GM04504 (cell line): Measurements from ENCODE around the gene VWA5A.
A peak's percentile ranks its signal among the peaks of the same experiment; 100 is the strongest.

Experiments
- DNase-seq: peaks from one replicate; pipeline ENCODE4 v3.0.0-alpha.2; 2012; ENCODE audit warnings: low read depth

The VWA5A gene, protein sequence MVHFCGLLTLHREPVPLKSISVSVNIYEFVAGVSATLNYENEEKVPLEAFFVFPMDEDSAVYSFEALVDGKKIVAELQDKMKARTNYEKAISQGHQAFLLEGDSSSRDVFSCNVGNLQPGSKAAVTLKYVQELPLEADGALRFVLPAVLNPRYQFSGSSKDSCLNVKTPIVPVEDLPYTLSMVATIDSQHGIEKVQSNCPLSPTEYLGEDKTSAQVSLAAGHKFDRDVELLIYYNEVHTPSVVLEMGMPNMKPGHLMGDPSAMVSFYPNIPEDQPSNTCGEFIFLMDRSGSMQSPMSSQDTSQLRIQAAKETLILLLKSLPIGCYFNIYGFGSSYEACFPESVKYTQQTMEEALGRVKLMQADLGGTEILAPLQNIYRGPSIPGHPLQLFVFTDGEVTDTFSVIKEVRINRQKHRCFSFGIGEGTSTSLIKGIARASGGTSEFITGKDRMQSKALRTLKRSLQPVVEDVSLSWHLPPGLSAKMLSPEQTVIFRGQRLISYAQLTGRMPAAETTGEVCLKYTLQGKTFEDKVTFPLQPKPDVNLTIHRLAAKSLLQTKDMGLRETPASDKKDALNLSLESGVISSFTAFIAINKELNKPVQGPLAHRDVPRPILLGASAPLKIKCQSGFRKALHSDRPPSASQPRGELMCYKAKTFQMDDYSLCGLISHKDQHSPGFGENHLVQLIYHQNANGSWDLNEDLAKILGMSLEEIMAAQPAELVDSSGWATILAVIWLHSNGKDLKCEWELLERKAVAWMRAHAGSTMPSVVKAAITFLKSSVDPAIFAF

DNA sequence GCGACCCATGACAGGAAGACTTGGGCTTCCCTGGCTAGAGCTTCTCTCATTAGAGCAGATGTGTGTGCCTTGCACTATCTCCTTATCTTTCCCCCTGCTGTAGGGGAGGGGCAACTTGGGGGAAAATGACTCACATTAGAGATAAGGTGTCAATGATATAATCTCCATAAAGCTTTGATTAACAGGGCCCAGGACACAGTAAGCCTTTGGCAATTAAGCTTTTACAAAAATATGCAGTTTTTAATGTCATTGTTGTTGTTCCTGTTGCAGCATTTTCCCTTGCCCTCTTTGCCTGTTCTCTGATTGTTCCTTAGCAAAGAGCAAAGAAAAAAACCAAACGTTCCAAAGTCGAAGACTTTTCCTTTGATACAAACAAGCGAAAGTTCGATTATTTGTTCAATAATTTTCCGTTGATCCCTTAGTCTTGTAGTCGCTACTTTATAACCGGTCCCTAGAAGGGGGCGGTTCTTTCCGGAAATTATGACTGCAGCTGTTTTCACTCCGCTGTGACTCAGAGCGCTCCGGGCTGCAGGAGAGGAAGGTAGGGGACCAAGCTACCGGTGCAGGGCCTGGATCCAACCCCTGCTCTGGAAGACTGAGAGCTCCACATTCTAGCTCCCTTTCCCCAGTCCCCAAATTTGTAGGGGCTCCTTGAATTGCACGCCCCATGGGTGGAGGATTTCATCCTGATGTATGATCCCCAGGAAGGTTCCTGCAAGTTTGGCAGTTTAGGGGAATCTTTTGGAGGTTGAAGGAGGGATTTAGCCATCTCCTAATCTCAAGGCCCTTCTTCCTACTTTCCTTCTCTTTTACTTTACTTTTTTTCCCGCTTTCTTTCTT, at the start of gene VWA5A:
TSS of gene VWA5A (plus strand) at position 509 of the 840 bp plus-strand sequence. CDS start 2,062 bp downstream, outside the sequence.
- DNase-seq: peak; percentile 63

DNA sequence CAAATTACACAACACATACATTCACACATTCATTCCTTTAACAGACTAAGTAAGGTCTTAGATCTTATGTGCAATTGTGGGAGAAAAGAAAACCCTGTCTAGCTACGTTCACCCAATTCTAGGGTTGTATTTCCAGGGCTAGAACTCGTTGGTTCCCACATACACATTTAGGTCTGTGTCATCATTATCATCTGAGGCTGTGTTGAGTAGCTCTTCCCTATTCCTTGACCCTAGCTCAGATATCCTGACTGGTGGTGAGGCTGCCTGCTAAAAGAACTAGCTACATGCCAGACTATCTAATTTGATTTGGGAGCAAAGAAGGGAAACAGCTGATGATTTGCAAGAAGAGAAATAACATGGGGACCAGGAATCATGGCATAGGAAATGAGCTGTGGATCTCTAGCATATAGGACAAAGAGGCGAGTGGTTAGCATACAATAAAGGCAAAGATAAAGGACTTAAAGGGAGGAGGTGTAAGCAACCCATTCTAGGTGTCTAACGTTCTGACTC, 46.6 kb upstream of the VWA5A start:
- no peak for DNase-seq

DNA sequence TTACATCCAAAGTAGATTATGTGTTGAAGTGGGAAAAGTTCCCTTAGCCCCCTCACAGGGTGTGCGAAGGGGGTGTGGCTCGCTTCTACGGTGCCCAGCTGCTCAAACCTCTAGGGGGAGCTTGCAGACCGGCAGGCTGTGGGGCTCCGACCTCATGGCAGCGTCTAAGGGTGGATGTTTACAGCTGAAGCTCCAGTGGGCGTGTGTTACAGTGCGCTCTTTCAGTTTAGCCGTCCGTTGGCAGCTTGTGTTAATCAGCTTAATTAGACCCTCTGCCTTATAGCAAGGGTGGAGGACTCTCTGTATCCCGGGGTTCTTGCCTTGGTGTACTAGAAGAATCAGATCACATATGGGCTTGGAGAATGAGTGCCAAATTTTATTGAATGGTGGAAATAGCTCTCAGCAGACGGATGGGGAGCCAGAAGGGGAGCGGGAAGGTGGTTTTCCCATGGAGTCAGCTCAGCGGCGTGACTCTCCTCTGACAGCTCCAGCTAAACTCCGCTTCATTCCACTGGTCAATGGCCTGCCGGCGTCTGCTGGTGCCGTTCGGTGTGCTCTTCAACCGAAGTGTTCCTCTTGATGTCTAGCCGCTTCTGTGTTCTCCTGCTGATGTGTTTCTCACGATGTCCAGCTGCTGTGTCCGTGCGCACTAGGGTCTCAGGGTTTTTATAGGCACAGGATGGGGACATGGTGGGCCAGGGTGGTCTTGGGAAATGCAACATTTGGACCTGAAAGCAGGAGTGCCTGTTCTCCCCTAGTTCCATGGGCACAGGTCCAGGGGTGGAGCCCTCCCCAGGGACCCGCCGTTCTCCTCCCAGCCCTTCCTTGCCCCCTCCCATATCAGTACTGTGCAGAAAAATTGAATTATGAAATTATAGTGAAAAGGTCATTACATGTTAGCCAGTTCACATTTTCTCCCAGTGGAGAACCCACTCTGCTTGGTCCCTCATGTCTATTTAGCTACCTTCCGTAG, 45.5 kb upstream of the VWA5A start:
- peak; percentile 13 for DNase-seq

DNA sequence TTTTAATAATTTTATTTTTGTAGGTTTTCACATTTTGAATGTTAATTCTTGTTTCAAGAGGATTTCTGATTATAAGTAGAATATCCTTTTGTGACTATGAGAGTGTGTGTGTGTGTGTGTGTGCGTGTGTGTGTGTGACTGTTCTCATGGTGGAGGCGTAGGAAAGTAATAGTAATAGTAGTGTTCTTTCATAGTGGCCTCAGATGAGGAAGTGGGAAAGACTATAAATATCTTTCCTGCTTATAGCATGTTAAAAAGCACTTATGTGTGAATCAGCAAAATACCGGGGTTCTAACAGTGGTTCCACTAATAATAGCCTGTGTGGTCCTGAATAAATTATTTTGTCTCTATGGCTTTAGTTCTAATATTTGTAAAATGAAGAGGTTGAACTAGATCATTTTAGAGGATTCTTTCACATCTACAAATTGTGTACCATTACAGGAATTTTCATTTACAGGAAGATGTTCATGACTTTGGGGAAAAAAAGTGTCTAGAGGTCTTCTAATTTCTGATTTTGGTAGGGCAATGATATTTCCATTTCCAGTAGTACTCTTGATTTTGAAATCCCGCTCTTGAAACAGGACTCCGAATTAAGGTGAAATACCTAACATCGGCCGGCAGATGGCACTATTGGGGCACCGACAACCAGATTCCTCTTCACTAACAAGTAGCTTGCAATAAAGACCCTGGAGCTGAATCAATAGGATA, 44.2 kb upstream of the VWA5A start:
- peak; percentile 31 for DNase-seq

DNA sequence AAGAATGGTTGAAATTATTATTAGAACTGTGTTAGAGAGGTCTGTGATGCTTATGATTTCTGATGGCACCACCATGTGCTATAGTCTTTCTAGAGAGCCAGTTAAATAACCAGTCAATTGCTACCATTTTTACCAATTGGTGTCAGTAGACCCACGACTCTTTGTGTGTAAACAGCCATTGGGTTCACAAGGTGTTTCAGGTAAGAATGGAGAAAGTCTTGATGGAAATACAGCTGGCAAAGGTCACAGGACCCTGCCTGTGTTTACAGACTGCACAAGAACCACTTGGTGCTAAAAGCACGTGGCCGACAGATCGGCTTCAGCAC, 43.7 kb upstream of the VWA5A start:
- DNase-seq: no peak

DNA sequence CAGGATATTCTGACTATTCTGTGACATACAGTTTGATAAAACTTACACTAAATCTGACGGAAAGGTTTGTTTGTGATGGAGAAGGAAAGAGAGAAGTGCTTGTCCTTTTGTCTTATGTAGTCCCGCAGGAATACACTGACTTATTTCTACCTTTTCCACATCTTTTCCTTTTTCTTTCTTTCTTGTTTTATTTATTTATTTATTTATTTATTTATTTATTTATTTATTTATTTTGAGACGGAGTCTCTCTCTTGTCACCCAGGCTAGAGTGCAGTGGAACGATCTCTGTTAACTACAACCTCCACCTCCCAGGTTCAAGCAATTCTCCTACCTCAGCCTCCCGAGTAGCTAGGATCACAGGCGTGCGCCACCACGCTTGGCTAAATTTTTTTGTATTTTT, 43.1 kb upstream of the VWA5A start:
- no peak for DNase-seq

DNA sequence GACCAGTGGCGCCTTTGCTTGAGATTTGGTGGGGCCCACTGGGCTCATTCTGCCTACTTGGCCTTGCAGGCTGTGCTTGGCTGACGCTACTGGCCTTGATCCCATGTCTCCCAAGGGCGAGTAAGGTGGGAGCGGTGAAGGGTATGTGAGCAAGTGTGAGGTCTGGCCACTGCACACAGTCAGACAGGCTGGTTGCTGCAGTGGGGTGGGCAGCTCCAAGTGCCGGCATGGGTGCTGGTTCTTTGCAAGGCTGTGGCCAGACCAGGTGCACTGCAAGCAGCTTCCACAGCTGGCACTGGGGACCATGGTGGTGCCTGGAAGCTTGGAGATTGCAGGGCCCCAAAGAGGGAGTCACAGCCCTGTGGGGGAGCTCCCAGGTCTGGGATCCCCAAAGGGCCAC, 40.7 kb upstream of the VWA5A start:
- DNase-seq: no peak

DNA sequence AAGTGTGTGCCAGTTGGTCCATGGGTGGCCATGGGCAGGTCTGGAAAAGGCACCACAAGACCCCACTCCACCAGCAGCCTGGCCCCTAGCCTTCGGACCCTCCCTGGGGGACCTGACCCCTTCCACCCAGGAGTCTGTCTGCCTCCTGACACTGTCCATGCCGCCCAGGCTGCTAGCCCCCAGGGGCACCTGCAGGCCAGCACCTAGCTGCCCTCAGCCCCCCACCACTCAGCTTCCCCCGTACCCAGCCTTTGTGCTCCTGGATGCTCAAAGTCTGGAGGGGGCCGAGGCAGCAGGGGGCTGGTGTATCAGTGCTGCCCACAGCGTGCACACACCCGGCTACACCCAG, 39.8 kb upstream of the VWA5A start:
- DNase-seq: no peak

DNA sequence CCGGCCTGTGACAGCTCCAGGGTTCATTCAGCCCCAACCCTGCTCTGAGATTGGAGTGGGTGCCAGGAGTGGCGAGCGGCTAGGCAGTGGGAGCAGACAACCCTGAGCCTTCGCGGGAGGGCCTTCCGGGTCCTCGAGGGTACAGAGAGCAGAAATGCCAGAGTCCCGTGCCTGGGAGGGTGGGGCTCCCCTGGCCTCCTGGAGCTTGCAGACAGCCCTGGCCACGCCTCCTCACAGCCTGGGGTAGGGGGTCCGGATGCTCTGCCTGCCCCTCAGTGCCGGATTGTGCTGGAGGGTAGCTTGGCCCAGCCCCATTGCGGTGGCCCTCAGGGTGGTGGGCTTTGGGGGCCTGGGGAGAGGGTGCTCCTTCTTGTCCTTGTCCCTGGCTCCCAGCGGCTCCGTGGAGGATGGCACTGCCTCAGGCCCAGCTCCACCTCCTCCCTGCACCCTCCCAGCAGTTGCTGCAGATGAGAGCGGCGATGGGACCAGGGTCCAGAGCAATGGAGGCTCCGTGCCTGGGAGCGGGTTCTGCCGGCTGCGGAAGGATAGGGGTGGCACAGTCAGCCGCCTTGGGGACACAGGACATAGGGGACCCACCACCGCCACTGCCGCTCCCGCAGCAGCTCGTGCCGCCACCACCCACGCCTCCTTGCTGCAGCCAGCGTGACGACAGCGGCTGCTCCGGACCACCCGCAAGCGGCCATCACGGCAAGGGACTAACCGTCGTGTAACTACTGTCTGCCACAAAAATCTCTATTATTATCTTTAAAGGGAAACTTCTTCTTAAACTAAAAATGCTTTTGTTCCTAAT, 39.2 kb upstream of the VWA5A start:
- no peak for DNase-seq

DNA sequence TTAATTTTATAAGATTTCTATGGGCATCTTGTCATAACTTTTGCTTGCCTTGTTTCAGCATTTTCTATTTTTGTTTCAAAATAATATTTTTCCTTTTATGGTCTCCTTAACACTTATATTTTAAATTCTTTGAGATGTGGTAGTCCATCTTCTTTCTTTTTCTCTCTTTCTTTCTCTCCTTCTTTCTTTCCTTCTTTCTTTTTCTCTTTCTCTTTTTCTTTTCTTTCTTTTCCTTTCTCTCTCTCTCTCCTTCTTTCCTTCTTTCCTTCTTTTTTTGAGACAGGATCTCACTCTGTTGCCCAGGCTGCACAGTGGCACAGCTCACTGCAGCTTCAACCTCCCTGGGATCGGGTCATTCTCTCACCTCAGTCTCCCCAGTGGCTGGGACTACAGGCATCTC, 38.0 kb upstream of the VWA5A start:
- no peak for DNase-seq

DNA sequence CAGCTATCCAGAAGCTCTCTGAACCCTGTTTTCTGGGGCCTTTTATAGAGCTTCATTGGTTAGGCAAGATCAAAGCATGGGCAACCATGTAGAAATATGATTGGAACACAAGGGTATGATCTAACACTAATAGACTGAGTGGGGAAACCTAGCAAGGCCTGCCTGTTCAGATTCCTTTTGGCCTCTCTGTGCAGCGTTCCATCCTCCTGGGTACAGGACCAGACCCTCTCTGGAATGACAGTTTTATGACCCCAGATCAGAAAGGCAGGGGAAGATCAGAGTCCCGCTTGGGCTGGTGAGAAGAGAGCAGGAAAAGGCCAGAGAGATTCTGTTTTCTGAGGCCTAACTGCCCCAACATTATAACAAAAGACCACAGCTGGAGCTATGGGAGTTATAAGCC, 36.7 kb upstream of the VWA5A start:
- no peak for DNase-seq

DNA sequence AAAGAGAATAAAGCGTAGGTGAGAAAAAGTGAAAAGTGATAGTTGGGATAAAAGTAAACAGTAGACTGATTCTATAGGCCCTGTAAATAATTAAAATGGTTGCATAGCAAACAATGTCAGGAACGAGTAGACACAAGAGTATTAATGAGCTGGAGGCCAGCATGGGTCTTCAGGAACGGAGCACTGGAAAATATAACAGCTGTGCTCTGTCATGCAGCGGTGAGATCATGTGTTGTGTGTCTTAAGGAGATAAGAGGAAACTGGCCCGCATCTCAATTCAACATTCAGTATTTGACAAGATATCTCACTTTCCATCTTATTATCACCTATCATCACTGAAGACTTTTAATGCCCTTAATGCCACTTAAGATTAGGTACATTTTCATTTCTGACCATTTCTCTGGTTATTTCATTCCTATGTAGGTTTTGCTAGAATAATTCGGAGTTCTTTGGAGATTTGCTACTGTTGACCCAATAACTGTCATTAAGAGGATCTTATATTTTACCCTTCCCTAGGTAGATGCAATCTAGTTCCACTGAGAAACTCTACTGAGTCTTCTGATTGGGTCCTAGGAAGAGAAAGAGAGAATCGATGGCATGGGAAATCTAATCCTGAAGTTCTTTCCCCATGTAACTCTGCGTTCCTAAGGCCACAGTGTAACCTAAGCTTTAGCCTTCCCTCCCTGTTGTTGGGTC, 35.5 kb upstream of the VWA5A start:
- no peak for DNase-seq

DNA sequence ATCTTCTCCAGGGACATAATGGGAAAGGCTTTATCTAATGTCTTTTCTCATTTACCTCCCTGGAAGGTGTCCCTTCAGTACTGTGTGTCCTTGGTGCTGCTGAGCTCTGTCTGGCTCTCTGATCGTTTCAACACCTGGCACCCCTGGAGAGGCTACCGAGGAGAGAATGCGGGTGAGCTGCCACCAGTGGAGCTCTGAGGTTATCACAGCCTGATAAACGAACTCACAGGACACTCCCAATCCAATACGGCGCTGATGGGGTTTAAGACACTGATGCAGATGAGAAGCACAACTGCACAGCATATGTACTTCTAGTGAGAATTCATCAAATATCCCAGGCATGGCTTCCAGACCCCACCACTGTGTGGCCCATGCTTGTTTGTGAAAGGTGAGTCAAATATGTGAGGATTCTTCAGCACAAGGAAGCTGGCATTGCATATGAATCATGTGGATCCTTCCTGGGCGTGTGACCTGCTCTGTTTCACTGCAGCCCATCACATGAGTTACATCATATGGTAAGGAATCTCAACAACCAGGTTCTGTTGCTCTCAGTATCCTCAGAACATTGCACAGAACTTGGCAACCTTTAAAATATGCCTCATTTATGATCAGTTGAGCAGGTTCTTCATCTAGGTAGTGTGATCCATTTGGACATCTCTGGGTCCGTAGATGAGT, 34.8 kb upstream of the VWA5A start:
- no peak for DNase-seq

DNA sequence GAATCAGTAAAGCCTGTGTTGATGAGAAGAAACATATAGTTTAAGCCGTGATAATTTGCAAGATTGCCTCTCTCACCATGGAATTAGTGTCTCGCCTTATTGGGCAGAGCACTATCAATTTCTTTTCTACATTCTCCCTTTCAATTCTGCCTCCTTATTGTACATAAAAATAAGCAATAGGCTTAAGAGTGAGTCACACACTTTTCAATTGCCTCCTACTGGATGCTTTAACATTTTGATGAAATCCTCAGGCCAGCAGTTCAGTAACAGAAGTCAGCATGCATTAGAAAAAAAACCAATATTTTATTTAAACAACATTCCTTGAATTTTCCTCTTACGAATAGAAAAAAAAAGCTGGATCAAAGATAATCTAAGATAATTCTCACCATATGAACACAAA, 33.8 kb upstream of the VWA5A start:
- no peak for DNase-seq

DNA sequence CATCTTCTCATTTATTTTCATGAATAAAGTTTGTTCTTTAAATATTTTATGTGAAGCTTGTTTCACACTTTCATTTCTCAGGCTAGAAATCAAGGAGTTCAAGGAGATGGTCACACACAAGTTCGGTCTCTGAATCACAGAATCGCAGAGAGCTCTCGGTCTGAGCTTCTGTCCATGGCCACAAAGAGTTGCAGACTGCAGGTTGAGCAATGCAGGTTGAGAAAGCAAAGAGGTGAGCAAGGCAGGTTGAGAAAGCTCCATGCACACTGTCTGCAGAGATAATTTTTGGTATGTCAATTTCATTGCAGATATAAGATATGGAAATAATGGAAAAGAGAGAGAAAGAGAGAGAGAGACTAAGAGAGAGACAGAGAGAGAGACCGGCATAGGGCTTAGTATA, 32.9 kb upstream of the VWA5A start:
- DNase-seq: no peak

DNA sequence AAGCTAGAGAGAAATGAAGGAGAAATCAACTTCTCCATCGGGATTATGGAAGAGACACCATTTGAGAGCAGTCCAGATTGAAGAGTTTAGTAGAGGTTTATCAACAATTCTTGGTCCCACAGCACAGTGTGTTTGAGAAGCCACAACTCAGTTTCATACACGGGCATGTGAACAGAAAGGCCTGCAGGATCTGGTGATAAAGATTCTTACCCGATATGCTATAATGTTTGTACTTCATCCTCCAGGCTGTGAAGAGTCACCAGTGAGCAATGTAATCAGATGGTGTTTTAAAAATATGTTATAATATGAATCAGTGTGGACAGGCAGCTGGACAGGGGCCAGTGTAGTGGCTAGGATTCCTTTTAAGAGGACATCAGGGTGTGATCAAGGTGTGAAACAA, 29.7 kb upstream of the VWA5A start:
- DNase-seq: no peak

DNA sequence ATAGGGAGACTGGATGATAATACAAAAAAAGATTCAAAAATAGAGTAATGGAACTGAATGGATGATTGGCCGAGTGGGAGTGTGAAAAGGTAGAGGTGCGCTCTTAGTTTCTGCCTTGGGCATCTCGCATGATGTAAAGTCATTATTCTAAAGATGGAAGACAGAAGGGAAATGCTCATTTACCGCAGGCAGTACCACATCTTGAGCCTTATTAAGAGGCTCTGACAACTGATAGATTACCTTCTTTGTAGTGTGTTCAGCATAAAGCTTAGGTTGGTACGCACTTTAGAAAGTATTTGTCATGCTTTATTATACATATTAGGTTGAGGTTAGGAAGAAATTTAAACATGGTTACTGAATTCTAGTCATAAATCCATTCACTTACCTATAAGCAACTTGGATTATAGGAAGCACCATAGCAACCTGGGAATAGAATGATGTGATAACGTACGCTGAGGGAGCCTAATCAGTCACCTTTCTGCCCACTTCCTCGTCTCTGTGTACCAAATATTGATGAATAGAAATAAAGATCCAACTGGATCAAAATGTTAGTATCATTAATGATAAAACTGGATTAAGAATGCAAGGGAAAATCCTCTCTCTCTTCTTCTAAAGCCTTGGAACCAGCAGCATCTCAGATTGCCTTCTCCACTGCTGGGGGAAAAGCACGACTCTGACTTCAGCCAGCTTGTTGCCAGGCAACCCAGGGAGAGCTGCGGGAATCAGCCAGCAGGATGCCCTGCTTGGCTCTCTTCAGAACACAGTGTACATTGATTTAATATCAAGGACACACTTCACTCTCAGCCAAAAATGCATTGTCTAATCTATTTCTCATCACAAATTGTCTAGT, 29.0 kb upstream of the VWA5A start:
- no peak for DNase-seq

DNA sequence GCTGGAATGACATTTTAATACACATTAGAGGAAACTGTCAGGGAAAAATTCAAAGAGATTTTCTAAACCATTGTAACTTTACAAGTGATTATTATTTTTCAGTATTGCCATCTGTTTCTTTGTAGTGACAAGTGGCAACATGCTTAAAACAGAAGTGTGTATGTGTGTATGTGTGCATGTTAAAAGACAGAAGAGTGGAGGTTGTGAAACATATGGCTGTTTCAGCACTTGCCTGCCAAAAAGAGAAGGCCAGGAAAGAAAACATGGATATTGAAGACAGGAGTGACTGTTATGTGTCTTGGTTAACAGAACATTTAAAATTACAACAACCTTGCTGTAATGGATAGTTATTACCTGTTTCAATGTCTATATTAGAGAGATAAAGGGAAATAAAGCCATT, 24.3 kb upstream of the VWA5A start:
- no peak for DNase-seq
